Nephron (organoid): Measurements from ENCODE around the gene CDX2.
A peak's percentile ranks its signal among the peaks of the same experiment; 100 is the strongest.

Experiments
- H3K27ac Mint-ChIP-seq, 3 experiments: 2 replicates each; pipeline ENCODE4 v1.8.0; 2020; ENCODE audit warnings: mixed read lengths in 3 of 3, mild to moderate bottlenecking in 2 of 3, moderate library complexity in 1 of 3
- H3K27me3 Mint-ChIP-seq: 2 replicates; pipeline ENCODE4 v1.8.0; 2021; ENCODE audit warnings: low read depth, mild to moderate bottlenecking, moderate library complexity, mixed read lengths
- H3K36me3 Mint-ChIP-seq: 2 replicates; pipeline ENCODE4 v1.8.0; 2020; ENCODE audit warnings: low read depth, mixed read lengths
- H3K4me1 Mint-ChIP-seq: 2 replicates; pipeline ENCODE4 v1.8.0; 2020; ENCODE audit warnings: mixed read lengths
- H3K4me3 Mint-ChIP-seq, 3 experiments: 2 replicates each; pipeline ENCODE4 v1.8.0; 2020; ENCODE audit warnings: mild to moderate bottlenecking in 3 of 3, mixed read lengths in 3 of 3, moderate library complexity in 2 of 3
- H3K9me3 Mint-ChIP-seq: 2 replicates; pipeline ENCODE4 v1.8.0; 2020; ENCODE audit warnings: mixed read lengths
- CTCF ChIP-seq, 3 experiments: fragments of 200-600 bp; sonication (generic); IDR thresholded peaks; one replicate each; pipeline ENCODE4 v1.5.0; 2021; ENCODE audit warnings: antibody characterized with exemption in 3 of 3; ENCODE audit not compliant: unreplicated experiment in 3 of 3

The CDX2 gene

GRCh38 chr13:27954406-27954851, 14.7 kb downstream of the CDX2 start:
- Mint-ChIP-seq H3K27me3 (peaks cover 99% of the 10 kb centered on the region), H3K27ac (no peak overlapping the region), H3K4me3 (peak overlapping the region; percentile 81 to 84 (median 82)), H3K9me3 (peaks cover 3% of the 10 kb centered on the region), H3K36me3 (no peaks in the 10 kb centered on the region), H3K4me1 (no peaks in the 10 kb centered on the region)
- TF ChIP-seq CTCF (IDR thresholded peaks at IDR 0.05; ENCODE audit: unreplicated experiment in 3 of 3) = no peak

- Mint-ChIP-seq H3K36me3 (no peaks in the 10 kb centered on the region), H3K9me3 (peaks cover 3% of the 10 kb centered on the region), H3K4me3 (peak overlapping the region; percentile 81 to 88 (median 83)), H3K27ac (peak overlapping the region in 2 of 3 experiments; percentile 83 to 94), H3K27me3 (peaks cover 96% of the 10 kb centered on the region), H3K4me1 (no peaks in the 10 kb centered on the region)
- TF ChIP-seq CTCF (IDR thresholded peaks at IDR 0.05; ENCODE audit: unreplicated experiment in 3 of 3) = peak; percentile 89 to 99 (median 96)
Measured at GRCh38 chr13:27953676-27954405, 15.3 kb downstream of the CDX2 start.

GRCh38 chr13:27952876-27953675, 16.0 kb downstream of the CDX2 start:
- peak overlapping the region in 2 of 3 experiments; percentile 83 to 94 for H3K27ac Mint-ChIP-seq
- peaks cover 96% of the 10 kb centered on the region for H3K27me3 Mint-ChIP-seq
- no peaks in the 10 kb centered on the region for H3K4me1 Mint-ChIP-seq
- H3K9me3 Mint-ChIP-seq = peaks cover 5% of the 10 kb centered on the region
- H3K36me3 Mint-ChIP-seq = no peaks in the 10 kb centered on the region
- peak overlapping the region; percentile 72 to 88 (median 83) for H3K4me3 Mint-ChIP-seq
- TF ChIP-seq CTCF (IDR thresholded peaks at IDR 0.05; ENCODE audit: unreplicated experiment in 3 of 3) = no peak

GRCh38 chr13:27942972-27943371, 26.1 kb downstream of the CDX2 start:
- Mint-ChIP-seq H3K27ac (no peak overlapping the region), H3K4me3 (no peak overlapping the region), H3K9me3 (peaks cover 14% of the 10 kb centered on the region), H3K27me3 (peaks cover 58% of the 10 kb centered on the region), H3K4me1 (no peaks in the 10 kb centered on the region), H3K36me3 (peaks cover 6% of the 10 kb centered on the region)
- no peak for TF ChIP-seq CTCF (IDR thresholded peaks at IDR 0.05; ENCODE audit: unreplicated experiment in 3 of 3)

GRCh38 chr13:27933580-27934328, 35.4 kb downstream of the CDX2 start:
- H3K9me3 Mint-ChIP-seq = peaks cover 8% of the 10 kb centered on the region
- no peak overlapping the region for H3K27ac Mint-ChIP-seq
- H3K27me3 Mint-ChIP-seq = peaks cover 62% of the 10 kb centered on the region
- no peak for TF ChIP-seq CTCF (IDR thresholded peaks at IDR 0.05; ENCODE audit: unreplicated experiment in 3 of 3)
- H3K4me3 Mint-ChIP-seq = no peak overlapping the region
- no peaks in the 10 kb centered on the region for H3K4me1 Mint-ChIP-seq
- no peaks in the 10 kb centered on the region for H3K36me3 Mint-ChIP-seq
